SK-N-DZ (cell line): ENCODE measurements around the gene CCN5. TPM values are rescaled to one million over a fixed set of nuclear protein-coding genes. Genes with fewer than 3 reads are reported as not detected.
"Not testable (repeated sequence)": the region's sequence is repeated elsewhere in the genome, so short reads cannot be mapped to it uniquely, and the experiment has no call there.

Experiments used
- DNase-seq: peaks from one replicate; pipeline ENCODE4 v3.0.0-alpha.2; 2015; ENCODE audit warnings: low spot score
- polyA plus RNA-seq, 2 experiments: library from polyadenylated mRNA; depleted of rRNA; stranded (reverse); fragments of >200 nt; gene quantifications; 2 replicates each; pipeline ENCODE4 v1.2.3, GENCODE V29; 2014

CCN5 gene, protein sequence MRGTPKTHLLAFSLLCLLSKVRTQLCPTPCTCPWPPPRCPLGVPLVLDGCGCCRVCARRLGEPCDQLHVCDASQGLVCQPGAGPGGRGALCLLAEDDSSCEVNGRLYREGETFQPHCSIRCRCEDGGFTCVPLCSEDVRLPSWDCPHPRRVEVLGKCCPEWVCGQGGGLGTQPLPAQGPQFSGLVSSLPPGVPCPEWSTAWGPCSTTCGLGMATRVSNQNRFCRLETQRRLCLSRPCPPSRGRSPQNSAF
- not detected in 2 replicates for polyA plus RNA-seq (2014; cell fraction: cytosol; rRNA removed)
- not detected in 2 replicates for polyA plus RNA-seq (2014; cell fraction: nucleus; rRNA removed)

DNA sequence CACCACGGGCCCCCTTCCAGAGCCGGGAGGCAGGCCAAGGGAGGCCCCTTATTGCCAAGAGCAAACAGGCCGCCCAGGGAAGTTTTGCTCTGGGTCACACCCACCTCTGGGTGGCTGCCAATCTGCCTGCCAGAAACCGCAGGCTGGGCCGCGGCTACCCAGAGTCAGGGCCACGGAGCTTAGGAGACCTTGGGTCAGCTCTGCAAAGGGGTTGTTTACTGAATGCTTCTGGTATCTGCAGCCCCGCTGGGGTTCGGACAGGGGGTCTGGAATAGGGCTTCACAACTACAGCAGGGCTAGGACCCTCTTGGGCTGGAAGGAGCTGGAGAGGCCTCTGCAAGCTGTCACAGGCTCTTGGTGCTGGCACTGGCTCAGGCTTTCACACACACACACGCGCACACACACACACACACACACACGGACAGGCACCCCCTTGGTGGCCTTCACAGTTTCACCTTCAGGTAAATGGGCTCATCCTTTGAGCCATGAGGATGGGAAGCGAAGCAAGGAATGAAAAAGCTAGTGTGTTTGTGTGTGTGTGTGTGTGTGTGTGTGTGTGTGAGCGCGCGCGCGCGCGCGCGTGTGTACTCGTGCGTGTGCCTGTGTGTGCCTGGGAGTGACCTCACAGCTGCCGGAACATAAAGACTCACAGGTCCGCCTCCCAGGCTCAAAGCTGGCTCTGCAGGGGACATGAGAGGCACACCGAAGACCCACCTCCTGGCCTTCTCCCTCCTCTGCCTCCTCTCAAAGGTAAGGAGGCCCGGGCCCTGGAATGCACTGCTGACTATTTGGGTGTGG, at the start of gene CCN5:
TSS of gene CCN5 (plus strand) at position 669 of the 798 bp plus-strand sequence. CDS start at position 691, 22 bp downstream.
- DNase-seq, result no peak

DNA sequence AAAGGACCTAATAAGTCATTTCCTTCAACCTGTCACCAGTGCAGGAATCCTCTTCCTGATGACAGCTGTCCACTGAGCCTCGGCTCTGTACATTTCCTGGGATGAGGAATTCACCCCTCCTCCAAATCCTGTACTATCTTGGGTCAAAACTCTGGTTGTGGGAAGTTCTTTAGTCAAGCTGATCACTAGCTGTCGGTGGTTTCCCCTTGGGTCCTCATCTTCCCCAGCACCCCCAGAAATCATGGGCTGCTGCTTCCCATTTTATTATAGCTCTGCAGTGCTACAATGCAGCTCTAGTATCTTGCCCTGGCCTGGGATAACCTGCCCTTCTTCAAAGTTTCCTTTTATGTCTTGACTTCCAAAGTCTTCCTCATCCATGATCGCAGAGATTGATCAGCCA, 49.1 kb upstream of the CCN5 start:
- DNase-seq, result no peak

DNA sequence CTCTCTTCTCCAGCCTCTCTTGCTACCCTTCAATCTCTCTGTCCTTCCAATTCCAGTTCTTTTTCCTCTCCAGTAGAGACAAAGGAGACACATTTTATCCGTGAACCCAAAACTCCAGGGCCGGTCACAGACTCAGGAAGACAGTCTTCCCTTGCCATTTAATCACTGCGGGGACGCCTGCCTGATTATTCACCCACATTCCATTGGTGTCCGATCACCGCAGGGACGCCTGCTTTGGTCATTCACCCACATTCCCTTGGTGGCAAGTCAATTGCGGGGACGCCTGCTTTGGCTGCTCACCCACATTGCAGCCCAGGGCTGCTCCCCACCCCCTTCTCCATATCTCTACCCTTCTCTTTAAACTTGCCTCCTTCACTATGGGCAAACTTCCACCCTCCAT, 44.3 kb upstream of the CCN5 start:
- not testable (repeated sequence) for DNase-seq

DNA sequence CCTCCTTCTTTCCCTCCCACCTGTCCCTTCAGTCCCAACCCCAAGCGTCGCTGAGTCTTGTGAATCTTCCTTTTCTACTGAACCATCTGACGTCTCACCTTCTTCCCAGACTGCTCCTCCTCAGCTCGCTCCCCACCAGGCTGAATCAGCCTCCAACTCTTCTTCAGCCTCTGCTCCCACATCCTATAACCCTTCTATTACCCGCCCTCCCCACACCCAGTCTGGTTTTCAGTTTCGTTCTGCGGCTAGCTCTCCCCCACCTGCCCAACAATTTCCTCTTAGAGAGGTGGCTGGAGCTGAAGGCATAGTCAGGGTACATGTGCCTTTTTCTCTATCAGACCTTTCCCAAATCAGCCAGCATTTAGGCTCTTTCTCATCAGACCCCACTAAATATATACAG, 43.6 kb upstream of the CCN5 start:
- DNase-seq, result not testable (repeated sequence)

DNA sequence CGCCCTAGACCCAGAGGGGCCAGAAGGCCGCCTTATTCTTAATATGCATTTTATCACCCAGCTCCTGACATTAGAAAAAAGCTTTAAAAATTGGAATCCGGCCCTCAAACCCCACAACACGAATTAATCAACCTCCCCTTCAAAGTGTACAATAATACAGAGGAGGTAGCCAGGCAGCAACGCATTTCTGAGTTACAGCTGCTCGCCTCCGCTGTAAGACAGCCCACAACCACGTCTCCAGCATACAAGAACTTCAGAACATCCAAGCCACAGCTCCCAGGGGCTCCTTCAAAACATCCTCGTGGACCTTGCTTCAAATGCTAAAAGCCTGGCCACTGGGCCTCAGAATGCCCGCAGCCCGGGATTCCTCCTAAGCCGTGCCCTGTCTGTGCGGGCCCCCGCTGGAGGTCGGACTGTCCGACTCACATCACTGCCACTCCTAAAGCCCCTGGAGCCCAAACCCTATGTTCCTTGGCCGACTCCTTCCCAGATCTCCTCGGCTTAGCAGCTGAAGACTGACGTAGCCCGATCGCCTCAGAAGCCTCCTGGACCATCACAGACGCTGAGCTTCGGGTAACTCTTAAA, 42.8 kb upstream of the CCN5 start:
- not testable (repeated sequence) for DNase-seq

DNA sequence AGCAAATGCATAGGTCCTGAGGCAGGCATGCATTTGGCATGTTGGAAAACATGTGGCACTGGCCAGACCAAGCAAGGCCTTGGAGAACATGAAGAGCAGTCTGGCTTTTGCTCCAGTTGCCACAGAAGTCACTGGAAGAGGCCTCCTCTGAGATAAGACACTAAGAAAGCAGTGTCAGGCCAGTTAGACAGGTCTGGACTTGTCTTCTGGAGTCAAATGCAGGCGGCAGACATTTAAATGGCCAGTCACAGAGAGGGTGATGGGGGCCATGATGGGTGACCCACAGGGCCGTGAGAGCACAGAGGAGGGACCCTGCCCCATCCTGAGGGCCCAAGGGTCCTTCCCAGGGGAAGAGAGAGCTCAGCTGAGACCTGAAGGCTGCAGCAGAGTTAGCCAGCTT, 36.9 kb upstream of the CCN5 start:
- peak; percentile 43 for DNase-seq

DNA sequence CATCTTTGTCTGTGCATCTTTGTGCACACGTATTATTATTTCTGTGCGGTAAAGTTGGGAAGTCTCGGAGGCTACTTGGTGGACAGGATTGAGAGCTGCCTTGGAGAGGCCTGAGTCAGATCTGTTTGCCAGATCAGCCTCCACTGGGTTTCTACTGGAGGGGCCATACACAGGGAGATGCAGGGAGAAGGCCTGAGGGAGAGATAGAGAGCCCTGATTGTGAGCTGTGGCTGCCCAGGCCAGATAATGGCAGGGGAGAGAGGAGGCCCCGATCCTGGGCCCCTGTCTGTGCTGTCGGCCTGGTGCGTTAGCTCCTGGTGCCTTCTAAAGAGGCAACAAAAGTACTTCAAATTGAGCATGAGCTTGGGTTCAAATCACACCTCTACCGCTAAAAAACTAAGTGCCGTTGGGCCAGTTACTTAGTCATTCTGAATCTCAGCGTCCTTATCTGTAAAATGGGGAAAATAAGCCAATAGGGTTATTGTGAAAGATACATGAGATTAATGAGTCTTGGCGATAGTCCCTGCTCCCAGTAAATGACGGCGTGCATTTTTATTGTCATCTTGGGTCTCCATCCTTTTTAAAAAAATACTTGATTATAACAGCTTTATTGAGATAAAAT, 36.1 kb upstream of the CCN5 start:
- peak; percentile 52 for DNase-seq

DNA sequence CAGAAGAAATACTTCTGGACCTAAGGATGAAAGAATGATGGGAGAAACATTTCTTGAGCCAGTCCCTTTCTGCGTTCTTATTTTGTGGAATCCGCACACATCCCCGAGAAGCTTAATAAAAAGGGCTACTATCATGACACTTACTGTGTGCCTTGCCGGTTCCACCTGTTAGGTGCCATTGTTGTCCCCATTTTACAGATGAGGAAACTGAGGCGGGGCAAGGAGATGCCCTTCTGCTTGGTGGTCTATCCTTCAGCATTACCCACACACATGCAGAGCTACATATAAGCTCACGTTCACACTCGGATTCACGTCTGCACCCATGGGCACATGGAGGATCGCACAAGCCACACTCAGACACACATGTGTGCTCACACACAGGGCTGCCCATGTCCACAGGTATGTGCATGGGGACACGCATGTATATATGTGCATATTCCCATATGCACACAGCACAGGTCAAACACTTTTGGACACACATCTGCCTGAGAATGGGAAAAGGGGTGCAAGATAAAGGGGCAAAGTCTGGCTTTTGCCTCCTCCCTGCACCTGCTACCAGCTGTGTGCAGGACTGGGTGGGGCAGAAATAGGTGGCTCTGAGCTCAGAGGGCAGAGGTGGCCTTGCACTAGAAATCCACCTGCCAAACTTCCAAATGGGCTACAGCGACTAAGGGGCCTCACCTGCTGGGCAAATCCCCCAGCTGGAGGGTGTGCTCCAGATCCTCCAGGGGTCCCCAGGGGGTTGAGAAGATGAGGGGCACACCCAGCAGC, 33.2 kb upstream of the CCN5 start:
- DNase-seq, result no peak

DNA sequence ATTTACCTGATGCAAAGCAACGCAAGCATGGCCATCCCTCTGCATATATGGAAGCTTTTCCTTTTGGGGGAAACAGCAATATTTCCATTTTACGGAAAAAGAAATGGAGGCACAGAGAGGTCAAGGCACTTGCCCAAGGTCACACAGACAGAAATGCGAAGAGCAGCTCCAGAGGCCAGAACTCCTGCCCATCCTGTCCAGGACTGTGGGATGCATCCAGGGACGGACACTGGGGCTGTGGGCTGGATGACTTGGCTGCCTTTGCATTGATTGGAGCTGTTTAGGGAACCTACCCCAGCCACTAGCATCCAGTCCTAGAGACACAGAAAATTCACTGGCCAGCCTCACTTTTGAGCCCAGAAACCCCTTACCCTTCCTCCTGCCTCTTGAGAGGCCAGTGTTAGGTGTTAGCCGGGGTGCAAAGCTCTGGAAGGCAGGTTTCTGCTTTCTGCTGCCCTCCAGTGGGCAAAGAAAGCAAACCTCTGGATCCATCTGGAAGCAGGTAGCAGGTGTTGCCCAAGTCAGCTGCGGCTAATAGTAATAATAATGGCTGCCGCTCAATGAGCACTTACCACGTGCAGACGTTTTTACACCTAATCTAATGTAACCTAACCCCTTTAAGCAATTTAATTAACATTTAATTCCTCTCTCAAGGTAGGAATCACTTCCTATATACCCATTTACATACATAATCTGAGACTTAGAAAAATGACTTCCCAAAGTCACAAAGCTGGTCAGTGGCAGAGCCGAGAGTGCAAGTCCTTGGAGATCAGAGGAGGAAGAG, 31.7 kb upstream of the CCN5 start:
- peak; percentile 67 for DNase-seq

DNA sequence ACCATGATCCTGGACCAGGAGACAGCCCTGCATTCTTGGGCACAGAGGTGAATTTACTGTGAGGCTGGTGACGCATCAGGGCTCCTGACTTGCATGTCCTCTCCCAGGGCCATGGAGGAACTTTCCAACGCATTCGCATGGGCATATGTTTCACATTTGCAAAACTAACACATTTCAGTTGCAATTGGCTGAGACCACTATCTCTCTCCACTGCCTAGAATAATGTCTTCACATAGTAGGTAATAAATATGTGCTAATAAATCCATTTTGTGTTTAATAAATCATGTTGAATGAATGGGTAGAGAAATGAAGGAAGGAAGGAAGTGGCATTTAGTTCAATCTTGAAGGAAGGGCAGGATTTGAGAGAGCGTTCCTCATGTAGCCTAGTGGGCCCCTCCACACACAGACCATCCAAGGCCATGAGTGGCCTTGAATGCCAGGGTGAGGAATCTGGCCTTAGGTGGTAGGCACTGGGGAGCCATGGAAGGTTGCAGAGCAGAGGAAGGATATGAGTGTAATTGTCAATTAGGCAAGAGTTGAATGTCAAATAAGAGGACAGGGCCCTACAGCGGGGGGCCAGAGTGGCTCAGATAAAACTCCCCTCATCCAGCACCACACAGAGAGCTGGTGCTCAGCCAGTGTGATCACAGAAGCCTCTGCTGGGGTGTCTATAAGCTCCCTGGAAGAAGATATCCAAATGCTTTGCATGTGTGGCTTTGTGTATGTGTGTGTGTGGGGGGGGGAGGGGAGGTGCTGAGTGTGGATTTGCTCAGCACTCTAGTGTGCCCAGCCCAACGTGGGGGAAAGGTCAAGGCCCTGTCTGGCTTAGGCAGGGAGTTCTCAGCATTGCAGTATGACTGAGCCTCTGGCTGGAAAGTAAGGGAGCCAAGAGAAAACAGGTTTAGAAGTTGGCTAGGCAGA, 30.9 kb upstream of the CCN5 start:
- no peak for DNase-seq

DNA sequence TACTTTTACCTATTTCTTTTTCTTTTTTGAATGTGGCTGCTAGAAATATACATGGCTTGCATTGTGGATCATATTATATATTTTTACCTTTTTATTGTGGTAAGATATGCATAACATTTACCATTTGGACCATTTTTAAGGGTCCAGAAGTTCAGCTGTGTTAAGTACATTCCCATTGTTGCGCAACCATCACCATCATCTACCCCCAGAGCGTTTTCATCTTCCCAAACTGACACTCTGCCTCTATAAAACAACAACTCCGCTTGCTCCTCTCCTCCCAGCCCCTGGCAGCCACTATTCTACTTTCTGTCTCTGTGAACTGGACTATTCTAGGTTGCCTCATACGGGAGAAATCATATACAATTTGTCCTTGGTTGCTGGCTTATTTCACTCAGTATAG, 28.2 kb upstream of the CCN5 start:
- no peak for DNase-seq

DNA sequence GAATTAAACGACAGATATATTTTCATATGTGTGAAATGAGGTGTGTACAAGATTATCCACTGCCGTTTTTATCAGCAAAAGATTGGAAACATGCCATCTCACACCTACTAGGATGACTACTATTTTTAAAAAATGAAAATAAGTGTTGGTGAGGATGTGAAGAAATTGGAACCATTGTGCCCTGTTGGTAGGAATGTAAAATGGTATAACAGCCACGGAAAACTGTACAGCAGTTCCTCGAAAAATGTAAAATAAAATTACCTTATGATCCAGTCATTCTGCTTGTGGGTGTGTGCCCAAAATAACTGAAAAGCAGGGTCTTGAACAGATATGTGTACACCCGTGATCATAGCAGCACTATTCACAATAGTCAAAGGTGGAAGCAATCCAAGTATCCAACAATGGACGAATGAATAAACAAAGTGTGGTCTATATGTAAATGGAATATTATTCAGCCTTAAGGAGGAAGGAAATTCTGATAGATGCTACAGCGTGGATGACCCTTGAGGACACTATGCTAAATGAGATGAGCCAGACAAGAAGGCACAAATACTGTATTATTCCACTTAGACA, 27.0 kb upstream of the CCN5 start:
- no peak for DNase-seq

DNA sequence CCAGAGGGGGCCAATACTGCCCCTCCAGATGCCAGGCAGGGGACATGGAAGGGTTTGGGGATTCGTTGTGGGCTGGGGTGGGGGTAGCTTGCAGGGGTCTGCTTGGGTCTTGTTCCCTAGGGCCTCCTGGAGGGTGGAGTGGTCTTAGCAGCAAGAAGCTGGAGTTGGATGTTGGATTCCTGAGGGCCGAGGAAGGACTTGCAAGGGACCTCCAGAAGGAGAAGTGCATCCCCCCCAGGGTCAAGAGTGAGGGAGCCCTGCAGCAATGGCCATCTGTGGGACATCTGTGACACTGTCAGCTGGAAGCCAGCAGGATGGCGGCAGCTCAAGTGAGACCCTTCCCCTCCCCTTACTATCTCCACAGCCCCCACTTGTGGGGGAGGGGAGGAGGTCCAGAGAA, 25.4 kb upstream of the CCN5 start:
- DNase-seq, result no peak

DNA sequence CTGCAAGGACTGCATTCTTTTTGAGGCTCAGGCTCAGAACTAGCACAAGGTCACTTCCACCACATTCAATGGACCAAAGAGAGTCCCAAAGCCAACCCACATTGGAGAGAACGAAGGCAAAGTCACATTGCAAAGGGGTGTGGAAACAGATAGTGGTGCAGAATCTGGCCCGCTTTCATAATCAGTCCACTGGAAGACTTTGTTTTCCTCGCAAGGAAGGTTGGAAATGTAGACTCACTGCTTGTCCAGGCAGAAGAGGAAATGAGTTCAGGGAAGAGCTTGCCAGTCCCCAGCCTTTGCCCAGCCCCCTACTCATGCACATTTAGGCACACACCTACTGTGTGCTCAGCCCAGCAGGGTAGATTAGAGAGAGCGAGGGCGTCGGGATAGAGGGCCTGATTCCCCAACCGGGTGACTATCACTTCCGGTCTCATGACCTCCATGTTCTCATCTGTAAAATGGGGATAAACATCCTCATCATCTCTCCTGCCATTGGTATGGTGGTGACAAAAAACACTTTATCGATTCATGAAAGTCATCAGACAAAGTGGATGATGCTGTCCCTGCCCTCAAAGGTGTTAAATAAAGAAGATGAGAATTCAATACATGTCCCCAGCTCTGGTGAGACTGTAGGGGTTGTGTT, 24.3 kb upstream of the CCN5 start:
- DNase-seq, result no peak

DNA sequence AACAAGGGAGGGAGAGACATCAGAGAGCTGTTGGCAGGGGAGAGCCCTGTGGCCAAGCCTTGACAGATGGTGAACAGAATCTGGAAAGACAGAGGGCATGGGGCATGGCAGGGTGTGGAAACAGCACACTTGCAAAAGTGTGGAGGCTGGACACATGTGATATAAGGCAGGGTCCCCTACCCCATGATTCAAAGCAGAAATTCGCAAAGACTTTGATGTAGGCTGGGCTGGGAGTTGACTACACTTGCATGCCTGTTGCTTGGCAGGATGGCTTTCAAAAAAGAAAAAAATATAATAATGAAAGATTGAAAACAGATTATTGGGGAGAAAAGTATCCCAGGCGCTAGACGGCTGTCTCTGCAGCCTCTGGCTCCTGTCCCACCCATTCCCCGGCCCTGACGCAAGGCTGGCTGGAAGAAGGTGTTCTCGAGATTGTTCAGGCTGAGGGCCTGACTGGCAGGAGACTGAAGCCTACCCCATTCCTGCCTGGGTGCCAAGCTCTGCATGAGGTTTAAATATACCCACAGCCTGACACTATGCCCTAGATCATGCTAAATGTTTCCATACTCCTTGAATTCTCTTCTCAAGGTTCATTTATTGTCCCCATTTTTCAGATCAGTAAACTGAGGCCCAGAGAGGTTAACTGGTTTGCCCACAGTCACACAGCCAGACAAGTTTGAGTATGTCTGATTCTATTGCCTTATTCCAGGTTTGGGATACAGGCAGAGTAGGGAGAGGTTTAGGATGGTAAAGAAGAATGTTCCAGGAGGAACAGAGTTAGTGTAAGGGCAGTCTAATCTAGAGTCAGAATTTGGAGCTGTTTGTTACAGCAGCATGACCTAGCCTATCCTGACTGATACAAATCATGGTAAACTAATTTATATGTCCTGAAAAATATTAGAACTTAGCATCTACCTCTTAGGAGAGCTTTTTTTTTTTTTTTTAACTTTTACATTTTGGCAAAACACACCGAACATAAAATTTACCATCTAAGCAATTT, 23.4 kb upstream of the CCN5 start:
- DNase-seq, result no peak

DNA sequence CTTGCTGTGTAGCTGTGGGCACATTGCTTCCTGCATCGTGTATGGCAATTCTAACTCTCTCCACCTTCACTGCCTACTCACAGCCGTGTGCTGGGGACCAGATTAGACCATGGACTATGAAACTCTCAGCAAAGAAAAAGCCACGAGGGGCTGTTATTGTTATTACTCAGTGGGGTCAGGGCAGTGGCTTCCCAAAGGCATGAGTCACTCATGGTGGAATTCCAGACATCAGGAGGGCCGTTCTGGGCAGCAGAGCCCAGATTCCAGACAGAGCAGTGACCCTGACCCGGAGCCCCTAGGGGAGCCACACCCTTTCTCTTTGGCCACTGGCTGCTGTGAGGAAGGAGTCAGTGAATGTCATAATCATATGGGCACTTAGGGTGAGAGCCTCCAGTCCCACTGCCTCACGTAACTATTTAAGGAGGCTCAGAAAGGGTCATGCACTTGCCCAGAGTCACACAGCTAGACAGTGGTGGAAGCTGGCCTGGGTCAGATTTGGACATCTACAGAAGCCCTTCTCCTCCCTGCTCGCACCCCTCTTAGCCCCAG, 22.2 kb upstream of the CCN5 start:
- DNase-seq, result no peak

DNA sequence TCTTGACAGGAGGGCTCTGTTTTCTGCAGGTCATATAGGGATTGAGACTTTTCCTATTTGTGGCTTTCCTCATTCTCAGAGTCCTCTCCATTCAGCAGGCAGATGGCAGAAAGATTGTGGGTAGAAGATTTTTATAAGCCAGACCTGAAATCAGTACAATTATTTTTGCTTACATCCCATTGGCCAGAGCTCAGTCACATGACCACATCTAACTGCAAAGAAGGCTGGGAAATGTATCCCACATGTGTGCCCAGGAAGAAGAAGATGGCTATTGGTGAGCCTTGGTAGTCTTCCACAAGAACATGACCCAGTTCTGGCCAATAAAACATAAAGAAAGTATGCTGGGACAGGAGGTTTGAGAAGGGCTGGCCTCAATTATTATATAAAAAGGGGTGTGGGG, 21.5 kb upstream of the CCN5 start:
- DNase-seq, result no peak
